HT-29 (cell line): ENCODE data around the gene NAP1L1. TPM values are rescaled to one million over a fixed set of nuclear protein-coding genes. Genes with fewer than 3 reads are reported as not detected.
A peak's percentile ranks its signal among the peaks of the same experiment; 100 is the strongest.

Source experiments
- DNase-seq: peaks from one replicate; pipeline ENCODE4 v3.0.0-alpha.2; 2015; ENCODE audit warnings: low spot score
- total RNA-seq: library from RNA; depleted of rRNA; stranded (reverse); fragments of >200 nt; shearing (Covaris generic); gene quantifications from 2 replicates; pipeline ENCODE4 v1.2.3, GENCODE V29; 2014

Gene NAP1L1
- total RNA-seq, 1 experiment from 2014 or later: 121 TPM

GRCh38 chr12:76020731-76021672, 63.5 kb downstream of the NAP1L1 start:
- DNase-seq: peak; percentile 88

GRCh38 chr12:76020281-76020680, 64.2 kb downstream of the NAP1L1 start:
- peak; percentile 75 for DNase-seq

- DNase-seq: peak; percentile 34
These were observed 65.8 kb downstream of the NAP1L1 start for GRCh38 chr12:76018672-76019071.

- peak; percentile 33 for DNase-seq
These were observed 66.4 kb downstream of the NAP1L1 start for GRCh38 chr12:76018111-76018510.

- no peak for DNase-seq
These were observed 70.5 kb downstream of the NAP1L1 start for GRCh38 chr12:76014007-76014406.

GRCh38 chr12:76013603-76014002, 70.9 kb downstream of the NAP1L1 start:
- DNase-seq: no peak

GRCh38 chr12:76012644-76013043, 71.8 kb downstream of the NAP1L1 start:
- no peak for DNase-seq

GRCh38 chr12:76010732-76011458, 73.6 kb downstream of the NAP1L1 start:
- DNase-seq: no peak

GRCh38 chr12:76008428-76008827, 76.1 kb downstream of the NAP1L1 start:
- DNase-seq: no peak

- no peak for DNase-seq
These were observed 76.8 kb downstream of the NAP1L1 start for GRCh38 chr12:76007640-76008039.

GRCh38 chr12:76006028-76006925, 78.2 kb downstream of the NAP1L1 start:
- DNase-seq: no peak

- no peak for DNase-seq
These were observed 81.2 kb downstream of the NAP1L1 start for GRCh38 chr12:76003355-76003638.

- no peak for DNase-seq
These were observed 81.7 kb downstream of the NAP1L1 start for GRCh38 chr12:76002598-76003354.

GRCh38 chr12:75998292-75999063, 86.0 kb downstream of the NAP1L1 start:
- DNase-seq: no peak

GRCh38 chr12:75997658-75998057, 86.8 kb downstream of the NAP1L1 start:
- DNase-seq: no peak

- no peak for DNase-seq
These were observed 87.5 kb downstream of the NAP1L1 start for GRCh38 chr12:75996861-75997447.

- no peak for DNase-seq
These were observed 88.8 kb downstream of the NAP1L1 start for GRCh38 chr12:75995691-75996090.

GRCh38 chr12:75994069-75994740, 90.3 kb downstream of the NAP1L1 start:
- no peak for DNase-seq

GRCh38 chr12:75991753-75992152, 92.7 kb downstream of the NAP1L1 start:
- DNase-seq: no peak
